ENCODE results near the gene PADI4. TPM values are rescaled to one million over a fixed set of nuclear protein-coding genes. Genes with fewer than 3 reads are reported as not detected.

Gene PADI4
- total and polyA plus RNA-seq, 7 donors: 0.44 to 0.60 TPM; not detected in 5

- Histone ChIP-seq H3K4me1 (no peaks in the 10 kb centered on the region), H3K9me3 (no peaks in the 10 kb centered on the region), H3K27me3 (peaks cover 0 to 13% (median 2%) of the 10 kb centered on the region in 3 donors), H3K4me3 (no peak overlapping the region), H3K36me3 (no peaks in the 10 kb centered on the region), H3K27ac (no peak overlapping the region)
- intact Hi-C loops (cut with DNase I): no loop called here
- TF ChIP-seq EP300 (IDR thresholded peaks at IDR 0.05) (no peak), POLR2A (IDR thresholded peaks at IDR 0.05) (no peak), POLR2AphosphoS5 (IDR thresholded peaks at IDR 0.05) (no peak), CTCF (IDR thresholded peaks at IDR 0.05) (no peak)
- DNase-seq: no peak
- 89 to 92% methylated on average over 5 of the region's 5 CpGs for WGBS, 2 donors
Measured at GRCh38 chr1:17282836-17283235, 25.2 kb upstream of the PADI4 start.

DNA sequence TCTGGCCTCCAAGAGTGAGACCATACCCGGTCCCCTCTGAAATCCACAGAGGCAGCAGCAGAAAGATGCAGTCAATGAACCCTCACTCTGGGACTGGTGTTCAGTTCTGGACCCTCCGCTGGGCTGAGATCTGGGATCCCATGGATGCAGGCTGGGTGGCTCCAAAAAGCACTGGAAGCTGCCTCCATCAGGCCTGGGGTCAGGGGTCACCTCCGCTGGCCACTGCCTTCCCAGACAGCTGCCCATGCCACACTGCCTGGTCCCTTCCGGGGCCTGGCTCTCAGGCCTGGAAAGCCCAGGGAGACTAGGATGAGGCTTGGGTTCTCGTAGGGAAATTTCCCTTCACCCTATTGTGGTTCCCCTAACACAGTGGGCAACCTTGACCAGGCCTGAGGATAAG lies 21.4 kb upstream of the PADI4 start:
- no peaks in the 10 kb centered on the region for H3K36me3 ChIP-seq
- intact Hi-C loops (cut with DNase I): no loop called here
- H3K4me1 ChIP-seq: no peaks in the 10 kb centered on the region
- WGBS, 2 donors: 81 to 87% methylated on average over 5 of the region's 5 CpGs
- H3K27ac ChIP-seq: no peak overlapping the region
- no peak overlapping the region for H3K4me3 ChIP-seq
- no peaks in the 10 kb centered on the region for H3K9me3 ChIP-seq
- no peak for TF ChIP-seq CTCF (IDR thresholded peaks at IDR 0.05)
- no peak for TF ChIP-seq POLR2AphosphoS5 (IDR thresholded peaks at IDR 0.05)
- no peak for TF ChIP-seq POLR2A (IDR thresholded peaks at IDR 0.05)
- no peak for TF ChIP-seq EP300 (IDR thresholded peaks at IDR 0.05)
- DNase-seq: no peak
- H3K27me3 ChIP-seq: peaks cover 0 to 14% (median 4%) of the 10 kb centered on the region in 3 donors

DNA sequence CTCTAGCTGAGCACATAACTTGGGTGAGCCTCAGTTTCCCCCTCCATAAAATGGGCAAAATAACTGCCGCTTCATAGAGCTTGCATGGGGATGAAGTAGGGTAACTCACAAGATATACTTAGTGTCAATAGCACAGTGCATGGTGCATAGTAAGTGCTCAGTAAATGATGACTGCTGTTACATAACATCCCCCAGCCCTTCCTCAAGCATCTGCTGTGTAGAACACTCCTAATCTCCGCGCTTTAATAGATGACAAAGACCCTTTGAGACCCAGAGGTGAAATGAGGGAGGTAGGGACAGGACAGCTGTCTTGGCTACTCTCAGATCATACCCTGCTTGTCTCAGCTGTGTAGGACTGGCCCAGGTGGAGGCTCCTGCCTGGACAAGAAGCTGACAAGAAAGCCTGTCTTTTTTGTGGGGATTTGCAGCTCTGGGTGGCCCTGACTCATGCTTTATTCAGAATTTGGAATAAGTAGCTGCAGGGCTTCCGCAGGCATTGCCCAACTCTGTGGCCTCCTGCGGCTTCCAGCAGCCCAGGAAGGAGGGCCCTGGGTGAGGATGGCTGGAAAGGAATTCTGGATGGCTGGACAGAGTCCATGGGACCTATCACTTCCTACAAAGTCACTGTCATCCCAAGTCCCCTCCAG lies 20.7 kb upstream of the PADI4 start:
- Histone ChIP-seq H3K4me3 (no peak overlapping the region), H3K27ac (no peak overlapping the region), H3K27me3 (peaks cover 0 to 15% (median 4%) of the 10 kb centered on the region in 3 donors), H3K4me1 (no peaks in the 10 kb centered on the region), H3K36me3 (no peaks in the 10 kb centered on the region), H3K9me3 (no peaks in the 10 kb centered on the region)
- 92% methylated on average over 5 of the region's 5 CpGs for WGBS, 2 donors
- TF ChIP-seq POLR2A (IDR thresholded peaks at IDR 0.05): no peak
- TF ChIP-seq CTCF (IDR thresholded peaks at IDR 0.05): no peak
- no peak for TF ChIP-seq POLR2AphosphoS5 (IDR thresholded peaks at IDR 0.05)
- TF ChIP-seq EP300 (IDR thresholded peaks at IDR 0.05): no peak
- intact Hi-C loops (cut with DNase I): no loop called here
- no peak for DNase-seq

- TF ChIP-seq CTCF (IDR thresholded peaks at IDR 0.05) (no peak), POLR2A (IDR thresholded peaks at IDR 0.05) (no peak), EP300 (IDR thresholded peaks at IDR 0.05) (no peak), POLR2AphosphoS5 (IDR thresholded peaks at IDR 0.05) (no peak)
- DNase-seq: no peak
- intact Hi-C loops (cut with DNase I): no loop called here
- Histone ChIP-seq H3K36me3 (no peaks in the 10 kb centered on the region), H3K4me3 (no peak overlapping the region), H3K4me1 (no peaks in the 10 kb centered on the region), H3K9me3 (no peaks in the 10 kb centered on the region), H3K27me3 (peaks cover 0 to 27% (median 4%) of the 10 kb centered on the region in 3 donors), H3K27ac (no peak overlapping the region)
- 30 to 65% methylated on average over 2 of the region's 2 CpGs for WGBS, 2 donors
Measured at GRCh38 chr1:17289721-17290120, 18.3 kb upstream of the PADI4 start.

DNA sequence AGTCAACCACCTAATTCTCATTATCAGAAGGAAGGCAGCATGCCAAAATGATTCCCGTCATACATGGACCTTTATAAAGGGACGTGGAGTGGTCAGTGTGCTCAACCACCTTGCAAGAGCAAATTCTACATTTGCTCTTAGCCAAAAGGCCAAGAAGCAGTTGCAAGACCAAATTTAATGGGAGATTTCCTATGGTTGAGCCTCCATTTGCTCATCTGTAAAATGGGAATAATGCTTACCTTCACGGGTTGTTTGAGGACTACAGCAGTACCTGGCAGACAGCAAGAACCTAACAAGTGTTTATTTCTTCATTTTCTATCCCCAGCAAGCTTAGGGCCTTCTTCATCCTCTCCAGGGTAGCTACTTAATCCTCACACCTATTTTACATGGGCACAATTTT lies 17.4 kb upstream of the PADI4 start:
- no peak for DNase-seq
- TF ChIP-seq POLR2AphosphoS5 (IDR thresholded peaks at IDR 0.05) (no peak), EP300 (IDR thresholded peaks at IDR 0.05) (no peak), POLR2A (IDR thresholded peaks at IDR 0.05) (no peak)
- intact Hi-C loops (cut with DNase I): no loop called here
- no peak overlapping the region for H3K4me3 ChIP-seq
- H3K27ac ChIP-seq: no peak overlapping the region
- no peaks in the 10 kb centered on the region for H3K4me1 ChIP-seq
- peaks cover 0 to 27% (median 4%) of the 10 kb centered on the region in 3 donors for H3K27me3 ChIP-seq
- no peaks in the 10 kb centered on the region for H3K36me3 ChIP-seq
- WGBS, 2 donors: 90 to 98% methylated on average over 3 of the region's 3 CpGs
- H3K9me3 ChIP-seq: no peaks in the 10 kb centered on the region
